Activated CD8-positive, alpha-beta memory T cell treated with anti-CD3 and anti-CD28 coated beads, Interleukin-2, amount 50 U/mL, for 48 hours (primary cell): ENCODE data around the gene ERCC5.

Experiments
- DNase-seq: peaks from one replicate; pipeline ENCODE4 v3.0.0-alpha.2; 2020

ERCC5 gene

DNA sequence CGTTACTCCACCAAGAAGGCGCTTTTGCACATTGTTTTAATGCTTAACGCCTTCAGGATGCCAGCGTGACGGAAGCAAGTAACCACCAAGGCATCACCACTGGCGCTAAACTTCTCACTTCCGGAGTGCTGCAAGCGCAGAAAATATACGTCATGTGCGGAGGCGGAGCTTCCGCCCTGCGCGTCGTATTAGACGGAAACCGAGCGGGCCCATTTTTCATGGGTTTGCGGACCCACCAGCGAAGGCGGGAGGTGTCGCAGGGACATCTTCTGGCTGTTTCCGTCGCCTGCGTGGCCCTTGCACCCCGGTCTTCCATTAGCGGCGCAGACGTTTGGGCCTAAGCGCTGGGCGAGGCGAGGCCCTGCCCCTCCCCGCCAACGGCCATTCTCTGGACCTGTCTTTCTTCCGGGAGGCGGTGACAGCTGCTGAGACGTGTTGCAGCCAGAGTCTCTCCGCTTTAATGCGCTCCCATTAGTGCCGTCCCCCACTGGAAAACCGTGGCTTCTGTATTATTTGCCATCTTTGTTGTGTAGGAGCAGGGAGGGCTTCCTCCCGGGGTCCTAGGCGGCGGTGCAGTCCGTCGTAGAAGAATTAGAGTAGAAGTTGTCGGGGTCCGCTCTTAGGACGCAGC lies at the start of gene ERCC5:
TSS of gene ERCC5 (plus strand) at position 403 of the 631 bp plus-strand sequence. CDS start 235 bp downstream, outside the sequence.
- peak; percentile 98 for DNase-seq

DNA sequence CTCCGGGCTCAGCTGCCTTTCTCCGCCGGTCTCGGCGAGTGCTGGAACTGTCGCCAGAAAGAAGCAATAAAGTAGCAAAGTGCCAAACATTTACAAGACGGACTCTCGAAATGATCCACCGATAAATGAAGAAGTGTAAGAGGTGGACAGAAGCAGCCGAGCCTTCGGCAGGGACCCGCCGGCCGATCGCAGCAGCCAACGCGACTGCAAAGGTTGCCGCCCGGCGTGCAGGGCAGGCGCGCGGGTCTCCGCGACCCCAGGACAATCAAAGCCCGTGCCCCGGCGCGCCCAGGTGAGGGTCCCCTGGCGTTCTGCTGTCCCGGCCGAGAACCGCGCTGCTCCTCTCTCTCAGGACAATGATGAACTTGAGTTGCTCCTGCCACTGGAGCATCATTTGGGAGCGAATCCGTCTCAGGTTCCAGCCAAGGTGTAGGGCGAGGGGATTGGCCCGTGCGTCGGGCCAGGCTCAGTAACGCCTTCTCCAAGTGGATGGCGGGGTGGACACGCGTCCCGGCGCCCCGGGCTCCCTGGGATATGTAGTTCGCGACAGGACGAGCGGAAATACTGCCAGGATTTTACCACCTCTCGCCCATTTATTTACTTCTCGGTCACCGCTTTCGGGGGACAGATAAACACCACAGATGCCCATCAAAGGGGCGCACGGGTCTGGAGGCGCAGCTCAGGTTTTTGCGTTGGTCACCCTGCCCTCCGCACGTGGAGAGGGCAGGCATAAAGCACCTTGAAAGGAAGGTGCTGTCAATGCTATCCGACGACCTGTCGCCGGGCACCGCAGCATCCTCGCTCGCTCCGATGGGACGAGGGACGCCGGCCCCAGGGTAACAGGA lies 47.0 kb upstream of the ERCC5 start, which contains the start of the genes BIVM and POGLUT2:
TSS of gene BIVM (plus strand) at position 539 of the 845 bp plus-strand sequence. CDS start 8,149 bp downstream, outside the sequence.
TSS of gene POGLUT2 (minus strand) at position 396 of the 845 bp plus-strand sequence. CDS start at position 90, 306 bp downstream.
- peak; percentile 91 for DNase-seq

DNA sequence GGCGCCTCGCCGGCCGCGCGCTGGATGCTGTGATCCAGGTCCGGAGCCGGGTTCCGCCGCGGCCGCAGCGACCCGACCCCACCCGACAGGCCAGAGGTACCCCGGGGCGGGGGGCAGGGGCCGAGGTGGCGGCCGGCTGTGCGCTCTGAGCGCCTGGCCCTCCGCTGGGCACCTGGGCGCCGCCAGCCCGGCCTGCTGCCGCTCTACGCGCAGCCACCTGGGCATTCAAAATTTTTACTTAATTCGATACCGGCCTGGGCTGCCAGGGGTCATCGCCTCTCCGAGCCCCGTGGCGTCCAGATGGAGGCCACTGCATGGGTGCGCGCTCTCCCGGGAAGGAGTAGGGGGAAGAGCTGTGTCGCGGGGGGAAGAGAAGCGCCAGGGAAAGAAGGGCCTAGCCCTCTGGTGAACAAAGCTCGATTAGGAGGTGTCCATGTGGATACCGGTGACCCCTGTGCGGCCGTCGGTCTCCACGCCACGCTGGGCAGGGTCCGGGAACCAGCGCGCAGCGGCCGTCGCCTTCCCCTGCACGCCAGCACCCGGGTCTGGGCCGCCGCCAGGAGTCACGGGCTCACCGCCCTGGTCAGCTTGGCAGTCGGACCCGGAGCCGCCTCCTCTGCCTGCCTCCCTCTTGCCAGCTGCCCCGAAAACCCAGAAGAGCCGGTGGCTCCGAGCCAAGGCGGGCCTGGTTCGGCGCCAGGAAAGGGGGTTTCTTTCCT lies 46.2 kb upstream of the ERCC5 start:
- DNase-seq = peak; percentile 74

DNA sequence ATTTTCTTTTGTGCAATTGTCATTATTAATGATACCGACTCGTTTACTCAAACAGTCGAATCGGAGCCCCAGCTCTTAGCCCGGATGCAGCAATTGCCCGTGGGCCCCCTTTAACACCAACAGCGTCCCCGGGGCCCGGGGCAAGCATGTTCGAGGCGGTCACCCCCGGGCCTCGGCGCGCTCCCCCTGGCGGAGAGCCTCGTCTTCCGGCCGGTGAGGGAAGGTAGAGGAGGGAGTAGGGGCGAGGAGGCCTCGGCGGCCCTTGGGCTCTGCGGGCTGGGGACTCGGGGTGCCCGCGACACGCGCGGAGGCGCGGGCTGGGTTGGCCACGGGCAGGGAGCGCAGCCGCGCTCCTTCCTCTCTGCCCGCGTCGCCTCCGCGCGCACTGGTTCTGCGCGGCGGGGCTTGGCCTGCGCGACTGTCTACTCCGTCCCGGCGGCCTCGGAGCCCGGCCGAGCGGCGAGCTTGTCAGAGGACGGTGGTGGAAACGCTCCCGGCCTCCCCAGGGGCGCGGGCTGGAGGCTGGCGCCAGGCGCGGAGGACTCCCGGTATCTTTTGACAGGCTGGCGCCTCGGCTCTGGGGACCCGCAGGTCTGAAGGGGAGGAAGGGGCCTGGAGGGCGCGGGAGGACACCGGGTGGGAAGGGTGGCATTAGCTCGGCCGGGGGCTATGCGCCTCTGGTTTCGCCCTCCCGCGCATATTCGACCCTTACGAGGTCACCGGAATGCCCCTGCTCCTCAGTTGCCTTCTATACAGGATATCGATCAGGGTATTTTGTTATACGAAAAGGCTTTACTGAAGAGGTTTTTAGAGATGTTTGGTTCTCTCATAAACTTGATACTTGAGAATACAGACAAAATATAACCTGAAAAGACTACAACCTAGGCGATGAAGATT lies 45.4 kb upstream of the ERCC5 start:
- peak; percentile 94 for DNase-seq

DNA sequence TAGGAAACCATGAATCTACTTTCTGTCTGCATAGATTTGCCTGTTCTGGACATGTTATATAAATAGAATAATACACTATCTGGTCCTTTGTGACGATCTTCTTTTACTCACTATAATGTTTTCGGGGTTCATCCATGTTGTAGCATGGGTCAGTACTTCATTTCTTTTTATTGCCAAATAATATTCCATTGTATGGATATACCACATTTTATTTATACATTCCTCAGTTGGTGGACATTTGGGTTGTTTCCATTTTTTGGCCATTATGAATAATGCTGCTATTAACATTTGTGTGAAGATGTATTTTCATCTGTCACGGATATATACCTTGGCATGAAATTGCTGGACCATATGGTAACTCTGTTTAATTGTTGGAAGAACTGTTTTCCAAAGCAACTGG lies 40.2 kb upstream of the ERCC5 start:
- no peak for DNase-seq

DNA sequence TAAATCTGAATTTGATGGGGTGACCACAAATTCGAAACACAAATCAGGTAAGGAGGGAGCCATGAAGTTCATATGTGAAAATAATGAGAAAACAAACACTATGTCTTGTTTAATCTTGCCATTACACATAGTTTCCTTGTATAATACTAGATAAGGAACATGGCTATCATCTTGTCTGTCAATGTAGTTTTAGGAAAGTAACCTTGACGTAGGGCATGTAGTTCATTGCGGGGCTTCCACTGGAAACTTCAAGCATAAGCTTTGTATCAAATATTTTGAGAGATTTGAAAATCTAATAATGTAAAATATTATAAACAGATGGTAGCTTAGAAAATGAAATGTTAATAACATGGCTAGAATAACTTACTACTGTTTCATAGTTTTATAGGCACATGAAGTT lies 38.1 kb upstream of the ERCC5 start:
- no peak for DNase-seq

DNA sequence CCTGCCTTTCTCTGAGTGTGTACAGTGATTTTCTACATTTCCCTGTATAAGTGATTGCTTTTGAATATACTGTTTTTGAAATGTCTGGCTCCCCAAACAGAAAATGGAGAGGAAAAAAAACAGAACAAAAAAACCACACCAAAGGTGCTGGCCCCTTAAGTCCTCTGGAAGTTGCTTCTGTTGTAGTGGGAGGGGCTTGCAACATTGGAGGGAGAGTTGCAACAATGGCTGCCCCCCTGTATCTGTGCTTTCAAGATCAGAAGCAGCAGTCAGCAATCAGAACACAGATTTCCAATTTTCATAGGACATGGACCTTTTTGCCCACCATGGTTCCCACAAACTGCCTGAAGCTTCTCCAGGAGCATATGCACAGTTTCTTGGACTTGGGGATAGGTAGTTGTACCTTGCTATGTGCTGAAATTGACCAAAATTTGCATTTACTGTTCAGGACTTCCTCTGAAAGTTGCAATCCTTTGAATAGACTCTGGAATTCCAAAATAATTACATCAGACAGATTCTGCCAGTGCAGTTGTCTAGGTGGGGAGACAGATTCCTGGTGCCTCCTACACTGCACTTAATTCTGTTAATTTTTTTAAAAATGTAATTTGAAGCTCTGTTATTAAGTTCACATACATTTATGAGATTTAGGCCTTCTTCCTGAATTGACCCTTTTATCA lies 33.1 kb upstream of the ERCC5 start:
- DNase-seq = no peak

DNA sequence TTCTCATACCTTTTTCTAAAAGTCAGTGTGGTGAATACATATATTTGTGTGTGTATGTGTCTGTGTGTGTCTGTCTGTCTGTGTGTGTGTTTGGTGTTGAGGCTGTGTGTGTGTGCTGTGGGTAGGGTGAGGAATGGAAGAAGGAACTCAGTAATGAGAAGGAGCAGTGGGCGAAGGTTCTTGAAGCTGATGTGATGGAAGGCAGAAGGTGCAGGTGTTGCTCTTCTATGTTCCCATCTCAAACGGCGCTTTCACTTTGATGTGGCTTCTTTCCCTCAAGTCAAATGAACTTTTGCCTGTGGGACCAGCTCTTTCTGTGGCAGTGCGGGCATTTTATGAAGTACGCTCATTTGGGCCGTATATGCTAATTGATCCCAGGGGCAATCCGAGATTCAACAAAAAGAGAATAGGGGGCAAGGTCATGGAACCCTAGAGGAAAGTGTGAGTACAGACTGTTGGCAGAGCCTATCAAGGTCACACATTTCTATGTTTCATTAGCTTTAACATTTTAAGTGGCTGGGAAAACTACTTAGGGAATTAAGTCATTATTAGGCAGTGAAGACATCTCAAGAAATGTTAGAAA lies 31.7 kb upstream of the ERCC5 start:
- no peak for DNase-seq

DNA sequence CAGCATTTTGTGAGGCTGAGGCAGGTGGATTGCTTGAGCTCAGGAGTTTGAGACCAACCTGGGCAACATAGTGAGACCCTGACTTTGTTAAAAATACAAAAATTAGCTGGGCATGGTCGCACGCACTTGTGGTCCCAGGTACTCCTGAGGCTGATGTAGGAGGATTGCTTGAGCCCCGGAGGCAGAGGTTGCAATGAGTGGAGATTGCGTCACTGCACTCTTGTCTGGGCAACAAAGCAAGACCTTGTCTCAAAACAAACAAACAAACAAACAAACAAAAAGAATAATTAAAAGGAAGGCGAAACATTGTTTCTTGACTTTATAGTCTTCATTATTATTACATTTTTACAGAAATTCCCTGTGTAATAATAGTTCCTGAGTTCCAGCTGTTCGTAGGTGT lies 31.0 kb upstream of the ERCC5 start:
- no peak for DNase-seq

DNA sequence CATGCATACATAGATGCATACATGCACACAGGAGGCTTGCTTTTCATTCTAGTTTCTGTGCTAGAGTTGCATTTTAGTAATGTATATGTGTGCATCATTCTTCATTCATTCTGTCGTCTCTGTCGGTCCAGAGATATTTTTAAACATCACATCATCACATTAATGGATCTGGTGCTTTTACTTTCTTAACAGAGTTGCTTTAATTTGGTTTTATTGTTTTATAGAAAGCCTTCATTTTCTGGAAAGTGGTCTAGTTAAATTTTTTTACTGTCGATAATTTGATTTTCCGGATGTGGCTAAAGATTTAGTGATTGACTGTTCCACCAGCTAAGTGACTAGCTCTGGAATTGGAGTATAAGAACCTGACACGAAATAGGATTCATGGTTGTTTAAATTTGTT lies 30.0 kb upstream of the ERCC5 start:
- DNase-seq = no peak

DNA sequence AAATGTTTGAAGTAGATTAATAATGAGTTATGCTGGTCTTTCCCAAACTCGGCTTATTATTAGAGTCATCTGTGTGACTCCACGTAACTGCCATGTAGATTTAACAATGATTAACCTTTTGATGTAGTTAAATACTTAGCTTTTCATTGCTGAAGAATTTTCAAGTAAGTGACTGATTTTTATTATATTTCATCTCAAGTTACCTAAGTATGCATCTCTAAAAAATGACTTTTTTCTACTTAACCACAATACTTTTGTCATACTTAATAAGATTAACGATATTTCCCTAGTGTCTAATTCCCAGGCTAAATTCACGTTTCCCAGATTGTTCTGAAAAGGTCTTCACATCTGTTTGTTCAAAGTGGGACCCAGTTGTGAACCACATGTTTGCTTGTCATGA lies 29.1 kb upstream of the ERCC5 start:
- DNase-seq = no peak

DNA sequence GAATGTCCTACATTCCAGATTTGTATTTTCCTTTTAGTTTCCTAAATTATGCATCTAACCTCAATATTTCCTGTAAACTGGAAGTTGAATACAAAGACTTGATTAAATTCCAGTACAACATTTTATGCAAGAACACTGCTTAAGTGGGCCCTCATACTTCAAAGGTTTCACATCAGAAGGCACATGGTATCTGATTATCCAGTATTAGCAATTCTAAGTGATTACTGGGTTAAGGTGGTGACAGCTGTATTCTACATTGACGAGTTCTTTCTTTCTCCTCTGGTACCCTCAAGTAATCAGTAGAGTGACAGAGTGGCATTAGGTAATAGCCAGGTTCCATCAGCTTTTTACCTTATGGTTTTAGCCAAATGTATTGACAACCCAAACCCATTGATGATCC lies 28.6 kb upstream of the ERCC5 start:
- no peak for DNase-seq

DNA sequence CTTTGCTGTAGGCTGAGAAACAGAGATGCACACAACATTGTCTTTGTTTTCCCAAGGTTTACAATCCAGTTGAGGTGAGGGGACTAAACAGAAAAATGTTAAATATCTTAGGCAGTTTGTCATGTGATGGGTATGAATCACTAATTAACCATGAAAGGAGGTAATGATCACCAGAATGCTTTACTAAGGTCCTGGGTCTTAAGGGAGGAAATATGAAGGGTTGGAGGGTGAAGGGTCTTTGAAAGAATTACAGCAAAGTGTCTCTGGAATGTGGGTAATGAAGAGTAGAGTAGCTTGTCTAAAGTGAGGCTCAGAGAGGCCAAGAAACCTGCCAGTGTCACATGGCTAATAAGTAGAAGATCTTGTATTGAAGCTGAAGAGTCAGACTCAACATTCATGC lies 27.9 kb upstream of the ERCC5 start:
- no peak for DNase-seq

DNA sequence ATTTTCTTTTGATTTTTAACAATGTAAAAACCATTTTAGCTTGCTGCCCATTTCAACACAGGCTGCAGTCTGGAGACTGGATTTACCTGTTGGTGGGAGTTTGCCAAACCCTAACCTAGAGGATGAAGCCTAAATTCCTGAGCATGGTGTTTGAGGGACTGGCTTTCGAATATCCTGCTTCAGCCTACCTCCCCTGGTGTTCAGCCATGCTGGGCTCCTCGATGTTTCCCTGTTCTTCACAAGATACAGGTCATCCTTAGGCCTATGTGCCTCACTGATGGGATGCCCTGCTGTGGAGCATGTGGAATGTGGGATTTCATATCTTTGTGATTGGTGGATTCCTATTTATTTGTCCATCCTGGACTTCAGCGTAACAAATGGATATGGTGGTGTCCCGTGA lies 20.4 kb upstream of the ERCC5 start:
- no peak for DNase-seq

DNA sequence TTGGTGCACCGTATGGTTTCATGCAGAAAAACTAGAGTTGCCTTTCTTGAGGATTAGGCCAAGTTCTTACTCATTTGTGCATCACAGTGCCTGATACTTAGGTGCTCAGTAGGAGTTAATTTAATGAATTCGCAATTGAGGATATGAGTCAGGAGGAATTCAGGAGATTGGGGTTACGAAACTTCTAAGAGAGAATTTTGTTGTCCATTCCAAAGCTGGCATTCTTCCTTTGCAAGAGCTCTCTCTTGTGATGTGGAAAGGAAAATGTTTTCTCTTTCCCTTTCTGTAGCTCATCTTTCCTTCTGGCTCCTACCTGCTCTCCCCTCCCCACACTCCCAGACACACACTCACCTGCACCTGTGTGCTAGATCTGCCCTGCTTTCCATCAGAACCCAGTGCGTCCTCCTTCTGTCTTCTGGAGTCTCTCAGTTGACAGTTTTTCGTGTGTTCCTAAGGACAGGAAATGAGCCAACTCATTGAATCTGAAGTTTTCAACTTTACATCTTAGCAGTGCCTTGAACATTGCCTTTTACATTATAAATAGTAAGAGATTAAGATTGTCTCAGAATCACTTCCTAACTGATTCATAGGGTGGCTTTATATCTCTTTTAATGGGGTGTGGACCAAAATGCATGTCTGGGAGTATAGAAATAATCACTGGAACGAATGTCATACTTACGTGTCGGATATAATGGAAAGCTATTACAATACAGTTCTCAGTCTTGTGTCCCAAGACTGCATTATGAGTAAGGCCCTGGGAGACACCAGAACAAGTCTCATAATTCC lies 19.7 kb upstream of the ERCC5 start:
- DNase-seq = no peak

DNA sequence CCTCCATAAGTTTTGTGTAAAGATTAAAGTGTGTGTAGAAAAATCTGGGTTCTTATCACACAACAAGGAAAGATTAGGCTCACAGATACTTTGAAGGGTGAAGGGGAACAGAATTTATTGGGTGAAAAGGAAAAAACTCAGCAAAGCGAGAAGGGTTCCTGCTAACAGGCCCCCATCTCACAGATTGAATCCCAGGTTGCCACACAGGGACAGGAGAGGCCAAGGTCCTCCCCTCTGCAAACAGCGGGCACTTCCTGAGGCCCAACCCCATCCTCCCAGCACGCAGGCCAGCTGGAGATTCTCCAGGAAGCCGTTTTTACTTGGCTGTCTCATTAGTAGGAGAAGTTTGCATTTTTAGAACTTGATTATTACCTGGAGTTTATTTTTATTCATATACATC lies 15.2 kb upstream of the ERCC5 start:
- DNase-seq = no peak

DNA sequence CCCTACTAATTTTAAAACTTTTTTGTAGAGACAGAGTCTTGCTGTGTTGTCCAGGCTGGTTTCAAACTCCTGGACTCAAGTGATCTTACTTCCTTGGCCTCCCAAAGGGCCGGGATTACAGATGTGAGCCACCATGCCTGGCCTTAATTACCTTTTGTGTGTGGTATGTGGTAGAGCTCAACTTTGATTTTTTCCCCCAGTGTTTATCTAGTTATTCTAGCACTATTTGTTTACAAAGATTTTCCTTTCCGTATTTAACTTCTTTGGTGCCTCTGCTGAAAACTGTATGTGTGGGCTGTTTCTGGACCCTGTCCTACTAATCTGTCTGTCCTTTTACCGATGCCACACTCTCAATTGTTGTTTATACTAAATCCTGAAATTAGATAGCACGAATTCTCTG lies 9.4 kb upstream of the ERCC5 start:
- no peak for DNase-seq

DNA sequence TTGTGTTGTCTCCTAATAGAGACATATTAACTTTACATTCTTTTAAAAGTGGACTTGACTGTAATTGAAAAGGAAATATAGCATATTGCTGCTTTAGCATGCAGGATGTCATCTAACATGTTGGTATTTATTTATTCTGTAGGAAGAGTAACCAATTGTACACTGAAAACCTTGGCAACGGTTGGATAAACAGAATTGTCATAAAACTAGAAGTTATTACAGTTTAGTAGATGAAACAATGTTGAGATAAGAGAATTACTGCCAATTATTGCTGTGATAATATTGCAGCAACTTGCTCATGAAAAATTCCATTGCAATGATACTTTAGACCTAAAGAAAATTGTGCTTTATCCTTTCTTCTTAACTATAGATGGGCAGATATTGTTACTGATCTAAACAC lies 7.6 kb upstream of the ERCC5 start:
- no peak for DNase-seq

DNA sequence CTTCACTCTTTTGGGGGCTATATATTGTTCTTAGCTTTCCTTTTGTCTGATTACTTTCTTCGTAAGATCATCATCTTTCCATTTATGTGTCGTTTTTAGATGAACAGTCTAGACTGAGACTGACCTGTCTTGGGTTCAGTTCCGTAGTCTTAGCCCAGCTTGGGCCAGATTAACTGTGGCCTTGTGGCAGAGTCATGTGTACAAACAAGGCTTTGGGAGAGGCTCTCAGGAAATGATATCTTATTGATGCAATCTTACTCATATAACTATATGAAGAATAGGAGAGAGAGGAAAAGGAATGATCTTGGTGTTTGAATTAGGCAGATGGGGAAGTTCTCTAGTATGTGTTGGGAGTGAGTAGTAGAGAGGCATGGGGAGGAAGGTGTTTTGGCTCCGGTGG lies 6.8 kb upstream of the ERCC5 start:
- no peak for DNase-seq

DNA sequence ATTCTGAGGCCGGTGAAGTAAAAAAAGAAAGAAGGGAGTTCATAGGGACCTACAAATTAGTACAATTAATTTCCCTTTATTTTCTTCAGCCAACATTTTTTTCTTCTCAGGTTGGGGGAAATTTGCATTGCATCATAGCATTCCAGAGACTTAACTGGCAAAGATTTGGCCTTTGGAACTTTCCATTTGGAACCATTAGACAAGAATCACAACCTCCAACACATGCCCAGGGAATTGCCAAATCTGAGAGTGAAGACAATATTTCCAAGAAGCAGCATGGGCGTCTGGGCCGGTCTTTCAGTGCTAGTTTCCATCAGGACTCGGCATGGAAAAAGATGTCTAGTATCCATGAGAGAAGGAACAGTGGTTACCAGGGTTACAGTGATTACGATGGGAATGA lies 6.4 kb upstream of the ERCC5 start:
- DNase-seq = no peak

DNA sequence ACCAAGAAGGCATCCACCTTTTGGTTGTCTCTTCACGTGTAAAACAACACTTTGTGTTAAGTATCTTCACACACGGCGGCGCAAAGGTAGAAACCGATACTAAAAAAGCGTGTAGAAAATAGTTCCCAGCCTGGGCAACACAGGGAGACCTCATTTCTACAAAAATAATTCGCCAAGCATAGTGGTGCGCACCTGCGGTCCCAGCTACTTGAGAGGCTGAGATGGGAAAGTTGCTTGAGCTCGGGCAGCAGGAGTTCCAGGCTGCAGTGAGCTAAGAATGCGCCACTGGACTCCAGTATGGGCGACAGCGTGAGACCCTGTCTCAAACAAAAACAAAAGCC lies 573 bp upstream of the ERCC5 start:
- no peak for DNase-seq
